ENCODE data around the gene MSI2. TPM values are rescaled to one million over a fixed set of nuclear protein-coding genes. Genes with fewer than 3 reads are reported as not detected.

MSI2 gene
- total and polyA plus RNA-seq, 8 donors: 35.0 to 49.5 (median 47.5) TPM

- no peak for TF ChIP-seq CTCF (IDR thresholded peaks at IDR 0.05)
- H3K9me3 ChIP-seq: no peaks in the 10 kb centered on the region
Observed at GRCh38 chr17:57470906-57471305, 214.6 kb downstream of the MSI2 start.

GRCh38 chr17:57471868-57472368, 215.6 kb downstream of the MSI2 start:
- intact Hi-C loops (cut with DNase I): no loop called here

More at GRCh38 chr17:57470906-57471305, 214.6 kb downstream of the MSI2 start:
- ATAC-seq (no peak), DNase-seq (no peak)
- Histone ChIP-seq H3K27me3 (no peaks in the 10 kb centered on the region), H3K27ac (no peak overlapping the region), H3K36me3 (no peaks in the 10 kb centered on the region), H3K4me1 (peaks cover 3 to 10% of the 10 kb centered on the region in 2 donors), H3K4me3 (no peak overlapping the region)
- intact Hi-C loops (cut with DNase I): no loop called here

GRCh38 chr17:57475796-57476195, 219.5 kb downstream of the MSI2 start:
- intact Hi-C loops (cut with DNase I): no loop called here
- Histone ChIP-seq H3K27me3 (no peaks in the 10 kb centered on the region), H3K4me1 (peaks cover 3 to 10% of the 10 kb centered on the region in 2 donors), H3K36me3 (no peaks in the 10 kb centered on the region), H3K27ac (no peak overlapping the region), H3K4me3 (no peak overlapping the region), H3K9me3 (no peaks in the 10 kb centered on the region)
- DNase-seq: no peak
- ATAC-seq: no peak
- no peak for TF ChIP-seq CTCF (IDR thresholded peaks at IDR 0.05)

More at GRCh38 chr17:57471868-57472368, 215.6 kb downstream of the MSI2 start:
- H3K36me3 ChIP-seq: no peaks in the 10 kb centered on the region
- TF ChIP-seq CTCF (IDR thresholded peaks at IDR 0.05): no peak
- H3K27me3 ChIP-seq: no peaks in the 10 kb centered on the region
- H3K9me3 ChIP-seq: no peaks in the 10 kb centered on the region
- H3K27ac ChIP-seq: no peak overlapping the region
- DNase-seq (no peak), ATAC-seq (no peak)
- H3K4me1 ChIP-seq: peaks cover 3 to 10% of the 10 kb centered on the region in 2 donors
- no peak overlapping the region for H3K4me3 ChIP-seq

- Histone ChIP-seq H3K27ac (no peak overlapping the region), H3K4me3 (no peak overlapping the region), H3K27me3 (no peaks in the 10 kb centered on the region), H3K36me3 (no peaks in the 10 kb centered on the region), H3K4me1 (peaks cover 3 to 10% of the 10 kb centered on the region in 2 donors), H3K9me3 (no peaks in the 10 kb centered on the region)
- TF ChIP-seq CTCF (IDR thresholded peaks at IDR 0.05): no peak
- DNase-seq (no peak), ATAC-seq (no peak)
- intact Hi-C loops (cut with DNase I): no loop called here
Observed at GRCh38 chr17:57477522-57478362, 221.4 kb downstream of the MSI2 start.

GRCh38 chr17:57478478-57479250, 222.3 kb downstream of the MSI2 start:
- ATAC-seq: no peak
- H3K27ac ChIP-seq: no peak overlapping the region
- no peak for TF ChIP-seq CTCF (IDR thresholded peaks at IDR 0.05)

More at GRCh38 chr17:57478478-57479250, 222.3 kb downstream of the MSI2 start:
- intact Hi-C loops (cut with DNase I): no loop called here
- no peaks in the 10 kb centered on the region for H3K27me3 ChIP-seq
- H3K9me3 ChIP-seq: no peaks in the 10 kb centered on the region
- peaks cover 1 to 3% of the 10 kb centered on the region in 2 donors for H3K4me1 ChIP-seq
- DNase-seq: peak in 1 of 4 donors; percentile 40
- no peak overlapping the region for H3K4me3 ChIP-seq
- no peaks in the 10 kb centered on the region for H3K36me3 ChIP-seq

Measured in left lung (tissue), 10 donors.